Kidney (tissue), 14 donors: ENCODE results near the gene ELF3. TPM values are rescaled to one million over a fixed set of nuclear protein-coding genes. Genes with fewer than 3 reads are reported as not detected.

ENCODE experiments used
- DNase-seq, 5 donors: peaks; one replicate each; pipeline ENCODE4 v3.0.0-alpha.2; 2013 to 2020
- FAIRE-seq: peaks from 2 replicates; lab custom pipeline; 2012; peaks lifted over from hg19 to GRCh38; lab: Jason Lieb, UNC
- H3K27ac ChIP-seq, 2 donors: one replicate each; pipeline ENCODE4 v1.7.0; 2013; ENCODE audit warnings: low read depth in 2 of 2, low read length in 2 of 2, inconsistent platforms in 1 of 2
- H3K27me3 ChIP-seq: one replicate; pipeline ENCODE4 v1.7.1; 2013; ENCODE audit warnings: low read length, inconsistent platforms; ENCODE audit not compliant: control insufficient read depth, insufficient read depth
- H3K36me3 ChIP-seq, 3 donors: one replicate each; pipeline versions ENCODE4 v1.7.0 to v1.7.1; 2013; ENCODE audit warnings: low read length in 3 of 3, control low read depth in 1 of 3, inconsistent platforms in 1 of 3; ENCODE audit not compliant: insufficient read depth in 3 of 3, control insufficient read depth in 2 of 3
- H3K4me1 ChIP-seq, 3 donors: one replicate each; pipeline versions ENCODE4 v1.7.0 to v1.7.1; 2013; ENCODE audit warnings: low read length in 3 of 3, inconsistent platforms in 1 of 3, low read depth in 1 of 3; ENCODE audit not compliant: control insufficient read depth in 2 of 3, insufficient read depth in 2 of 3
- H3K4me3 ChIP-seq, 3 donors: one replicate each; pipeline versions ENCODE4 v1.7.0 to v1.8.1; 2013; ENCODE audit warnings: low read length in 3 of 3, control low read depth in 1 of 3, inconsistent platforms in 1 of 3
- H3K9ac ChIP-seq, 3 donors: one replicate each; pipeline versions ENCODE4 v1.7.0 to v1.7.1; 2013; ENCODE audit warnings: low read length in 3 of 3, control low read depth in 1 of 3, inconsistent platforms in 1 of 3
- H3K9me3 ChIP-seq, 3 donors: one replicate each; pipeline versions ENCODE4 v1.7.0 to v1.7.1; 2013; ENCODE audit warnings: low read length in 3 of 3, control low read depth in 1 of 3, inconsistent platforms in 1 of 3; ENCODE audit not compliant: control insufficient read depth in 2 of 3, insufficient read depth in 1 of 3
- intact Hi-C: fragments of 100-400 bp; cut with DNase I; formaldehyde crosslinking; loops from one replicate; pipeline ENCODE4 v1.11.1; 2022
- polyA plus RNA-seq: library from polyadenylated mRNA; stranded (reverse); fragments of 350-450 nt; fragmentation: Illumina TruSeq; extraction: RNeasy Lipid Tissue Mini Kit (QIAGEN cat#74804); gene quantifications from one replicate; pipeline ENCODE4 v1.2.3, GENCODE V29; 2014; ENCODE audit warnings: low read depth, low replicate concordance; ENCODE audit not compliant: insufficient read depth
- total RNA-seq: library from RNA; stranded (reverse); fragmentation: NEBNext Ultra II Directional; extraction: Animal tissue kit (Norgen Biotek cat#: 25700); gene quantifications from one replicate; pipeline ENCODE4 v1.2.1, GENCODE V29; 2021
- TF ChIP-seq, protein P1 (sequence below): IDR thresholded peaks from 3 replicates; pipeline ENCODE4 v1.5.1; 2012; ENCODE audit warnings: mild to moderate bottlenecking, moderate library complexity, borderline replicate concordance; ENCODE audit not compliant: insufficient read depth; ENCODE audit errors: extremely low read depth
- donor health status: control.
- donor health status: control.
- donor health status: control.
- donor health status: control.
- donor health status: control.
- donor health status: DM: yes; HTN: yes; CAD: no.
- donor health status: Normal renal cell carcinoma (clear cell type).

The ELF3 gene
- total and polyA plus RNA-seq, 2 donors from 2014 or later = 81.8 to 400 TPM

DNA sequence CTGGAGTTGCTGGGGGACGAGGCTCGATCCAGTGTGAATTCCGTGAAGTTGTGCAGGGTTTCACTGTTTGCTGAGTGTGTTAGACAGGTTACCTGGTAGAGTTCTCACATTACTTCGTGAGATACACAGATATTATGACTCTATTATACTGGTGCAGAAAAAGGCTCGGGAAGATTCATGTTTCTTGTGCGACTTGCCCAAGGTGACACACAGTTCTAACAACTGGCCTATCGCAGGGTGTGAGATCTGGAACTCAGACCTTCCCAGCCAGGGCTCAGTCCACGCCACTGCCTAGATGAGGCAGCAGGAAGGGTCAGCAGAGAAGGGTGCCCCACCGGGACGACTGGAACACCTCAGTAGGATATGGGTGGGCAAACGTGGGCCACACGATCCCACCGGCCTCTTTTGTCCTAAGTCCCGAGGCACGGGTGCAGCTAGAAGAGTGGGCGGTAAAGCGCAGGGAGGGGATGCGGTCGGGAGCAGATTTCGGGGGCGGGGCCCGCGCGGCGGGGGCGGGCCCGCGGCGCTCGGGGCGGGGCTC, 28.2 kb upstream of the ELF3 start:
- Histone ChIP-seq H3K36me3 (no peaks in the 10 kb centered on the region), H3K4me3 (peak overlapping the region; percentile 70 to 82 (median 73)), H3K4me1 (peaks cover 0 to 14% (median 2%) of the 10 kb centered on the region in 3 donors), H3K27me3 (no peaks in the 10 kb centered on the region), H3K9ac (peak overlapping the region in 2 of 3 donors; percentile 53 to 67), H3K27ac (peak overlapping the region in 1 of 2 donors; percentile 51), H3K9me3 (no peaks in the 10 kb centered on the region)
- TF ChIP-seq, protein P1, sequence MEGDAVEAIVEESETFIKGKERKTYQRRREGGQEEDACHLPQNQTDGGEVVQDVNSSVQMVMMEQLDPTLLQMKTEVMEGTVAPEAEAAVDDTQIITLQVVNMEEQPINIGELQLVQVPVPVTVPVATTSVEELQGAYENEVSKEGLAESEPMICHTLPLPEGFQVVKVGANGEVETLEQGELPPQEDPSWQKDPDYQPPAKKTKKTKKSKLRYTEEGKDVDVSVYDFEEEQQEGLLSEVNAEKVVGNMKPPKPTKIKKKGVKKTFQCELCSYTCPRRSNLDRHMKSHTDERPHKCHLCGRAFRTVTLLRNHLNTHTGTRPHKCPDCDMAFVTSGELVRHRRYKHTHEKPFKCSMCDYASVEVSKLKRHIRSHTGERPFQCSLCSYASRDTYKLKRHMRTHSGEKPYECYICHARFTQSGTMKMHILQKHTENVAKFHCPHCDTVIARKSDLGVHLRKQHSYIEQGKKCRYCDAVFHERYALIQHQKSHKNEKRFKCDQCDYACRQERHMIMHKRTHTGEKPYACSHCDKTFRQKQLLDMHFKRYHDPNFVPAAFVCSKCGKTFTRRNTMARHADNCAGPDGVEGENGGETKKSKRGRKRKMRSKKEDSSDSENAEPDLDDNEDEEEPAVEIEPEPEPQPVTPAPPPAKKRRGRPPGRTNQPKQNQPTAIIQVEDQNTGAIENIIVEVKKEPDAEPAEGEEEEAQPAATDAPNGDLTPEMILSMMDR = no peak
- FAIRE-seq = no peak
- intact Hi-C loops = no loop called here
- peak in 4 of 5 donors; percentile 73 to 90 (median 84) for DNase-seq

DNA sequence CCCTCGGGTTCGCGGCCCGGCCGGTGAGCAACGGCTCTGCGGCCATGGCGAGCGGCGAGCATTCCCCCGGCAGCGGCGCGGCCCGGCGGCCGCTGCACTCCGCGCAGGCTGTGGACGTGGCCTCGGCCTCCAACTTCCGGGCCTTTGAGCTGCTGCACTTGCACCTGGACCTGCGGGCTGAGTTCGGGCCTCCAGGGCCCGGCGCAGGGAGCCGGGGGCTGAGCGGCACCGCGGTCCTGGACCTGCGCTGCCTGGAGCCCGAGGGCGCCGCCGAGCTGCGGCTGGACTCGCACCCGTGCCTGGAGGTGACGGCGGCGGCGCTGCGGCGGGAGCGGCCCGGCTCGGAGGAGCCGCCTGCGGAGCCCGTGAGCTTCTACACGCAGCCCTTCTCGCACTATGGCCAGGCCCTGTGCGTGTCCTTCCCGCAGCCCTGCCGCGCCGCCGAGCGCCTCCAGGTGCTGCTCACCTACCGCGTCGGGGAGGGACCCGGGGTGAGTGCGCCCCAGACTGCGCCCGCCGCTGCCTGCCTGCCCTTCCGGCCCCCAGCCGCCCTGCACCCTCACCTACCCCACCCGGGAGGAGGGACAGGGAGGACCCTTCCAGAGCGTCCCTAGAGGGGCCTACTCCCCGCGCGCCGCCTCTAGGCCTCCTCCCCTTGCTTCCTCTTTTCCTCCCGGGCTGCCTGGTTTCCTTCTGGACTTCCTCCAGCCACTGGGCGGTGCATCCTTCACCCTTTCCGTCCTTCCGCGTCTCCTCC, 27.6 kb upstream of the ELF3 start, which contains the start of gene RNPEP:
RNPEP (plus strand) TSS at position 26 of the 757 bp plus-strand sequence; CDS start at position 45, 19 bp downstream.
- H3K27ac ChIP-seq = peak within 1 kb of the TSS; percentile 78 to 82
- H3K9ac ChIP-seq = peak within 1 kb of the TSS; percentile 67 to 93 (median 85)
- H3K9me3 ChIP-seq = no peaks in the 10 kb centered on the region
- no peak for FAIRE-seq
- intact Hi-C loops = no loop called here
- peaks cover 0 to 14% (median 2%) of the 10 kb centered on the region in 3 donors for H3K4me1 ChIP-seq
- peak within 1 kb of the TSS; percentile 82 to 95 (median 90) for H3K4me3 ChIP-seq
- TF ChIP-seq, protein P1 = no peak
- H3K27me3 ChIP-seq = no peaks in the 10 kb centered on the region
- DNase-seq = peak; percentile 76 to 91 (median 84)
- H3K36me3 ChIP-seq = no peaks in the 10 kb centered on the region

DNA sequence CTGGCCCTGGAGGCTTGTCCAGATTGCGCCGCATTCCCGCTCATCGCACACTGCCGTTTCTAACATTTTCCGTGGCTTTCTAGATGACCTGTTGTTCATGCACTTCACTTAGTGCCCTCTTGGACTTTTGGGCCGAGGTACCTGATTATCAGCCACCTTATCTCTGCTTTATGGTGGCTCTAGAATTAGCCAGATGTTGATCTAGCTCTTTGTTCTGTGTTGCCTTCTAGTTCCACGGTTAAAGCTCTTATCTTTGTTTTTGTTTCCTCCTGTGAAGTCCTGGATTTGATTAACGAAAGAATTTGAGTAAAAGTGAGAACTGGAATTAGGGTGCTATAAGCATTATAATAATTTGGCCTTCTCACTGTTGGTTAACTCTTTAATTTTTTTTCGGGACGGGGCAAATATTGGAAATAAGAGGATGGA, 27.0 kb upstream of the ELF3 start:
- no peak for DNase-seq
- no peak for FAIRE-seq
- Histone ChIP-seq H3K27ac (peak overlapping the region; percentile 78 to 82), H3K4me1 (peaks cover 0 to 14% (median 2%) of the 10 kb centered on the region in 3 donors), H3K9me3 (no peaks in the 10 kb centered on the region), H3K9ac (peak overlapping the region; percentile 14 to 93 (median 34)), H3K36me3 (no peaks in the 10 kb centered on the region), H3K27me3 (no peaks in the 10 kb centered on the region), H3K4me3 (peak overlapping the region; percentile 82 to 95 (median 90))
- intact Hi-C loops = no loop called here
- TF ChIP-seq, protein P1 = no peak
